Limb (tissue), 2 donors: ENCODE data around the gene LRRC39.
"Not testable (repeated sequence)": the region's sequence is repeated elsewhere in the genome, so short reads cannot be mapped to it uniquely, and the experiment has no call there.

ENCODE experiments used
- DNase-seq, 2 donors: peaks; one replicate each; pipeline ENCODE4 v3.0.0-alpha.2; 2016; ENCODE audit errors: extremely low spot score in 2 of 2

The LRRC39 gene

GRCh38 chr1:100178091-100178490 lies at the start of gene LRRC39:
Gene LRRC39 (minus strand): TSS chr1:100178256. CDS start chr1:100168516, 9,740 bp downstream.
- DNase-seq = no peak

- no peak for DNase-seq
These were observed 44.4 kb upstream of the LRRC39 start for GRCh38 chr1:100222428-100222827.

DNA sequence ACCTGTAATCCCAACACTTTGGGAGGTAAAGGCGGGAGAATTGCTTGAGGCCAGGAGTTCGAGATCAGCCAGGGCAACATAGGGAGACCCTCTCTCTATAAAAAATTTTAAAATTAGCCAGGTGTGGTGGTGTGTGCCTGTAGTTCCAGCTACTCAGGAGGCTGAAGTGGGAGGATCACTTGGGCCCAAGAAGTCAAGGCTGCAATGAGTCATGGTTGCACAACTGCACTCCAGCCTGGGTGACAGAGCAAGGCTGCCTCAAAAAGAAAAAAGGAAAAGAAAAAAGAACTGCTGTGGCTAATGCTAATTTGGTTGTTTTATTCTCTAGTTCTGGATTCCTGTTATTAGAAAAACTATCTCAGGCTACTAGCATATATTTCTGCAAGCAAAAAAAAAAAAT lies 41.8 kb upstream of the LRRC39 start:
- no peak for DNase-seq

DNA sequence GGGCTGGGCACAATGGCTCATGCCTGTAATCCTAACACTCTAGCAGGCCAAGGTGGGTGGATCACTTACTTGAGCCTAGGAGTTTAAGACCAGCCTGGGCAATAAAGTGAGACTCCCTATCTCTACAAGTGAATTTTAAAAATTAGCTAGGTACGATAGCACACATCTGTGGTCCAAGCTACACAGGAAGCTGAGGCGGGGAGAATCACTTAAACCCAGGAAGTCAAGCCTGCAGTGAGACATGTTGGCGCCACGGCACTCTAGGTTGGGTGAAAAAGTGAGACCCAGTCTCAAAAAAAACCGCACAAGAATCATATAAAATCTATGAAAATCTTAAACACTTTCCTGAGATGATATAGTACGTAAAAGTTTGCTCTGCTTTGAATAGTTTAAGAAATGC lies 41.4 kb upstream of the LRRC39 start:
- no peak for DNase-seq

DNA sequence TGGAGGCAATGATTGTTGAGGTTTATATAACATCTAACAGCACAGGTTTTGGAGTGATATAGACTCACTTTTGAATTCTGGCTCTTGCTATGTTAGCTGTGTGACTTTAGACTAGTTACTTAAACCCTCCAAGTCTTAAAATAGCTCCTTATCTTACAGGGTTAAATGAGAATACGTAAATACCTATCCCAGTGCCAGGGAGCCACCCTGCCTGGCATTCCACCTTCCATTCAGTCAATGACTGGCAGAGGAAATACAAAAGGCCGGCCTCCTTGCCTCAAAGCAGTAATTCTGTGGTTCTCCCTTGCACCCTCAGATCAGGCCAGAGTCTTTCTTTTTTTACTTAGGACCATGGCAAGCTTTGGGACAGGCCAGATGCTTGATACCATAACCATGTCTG lies 39.8 kb upstream of the LRRC39 start:
- DNase-seq = no peak

- DNase-seq = no peak
These were observed 37.0 kb upstream of the LRRC39 start for GRCh38 chr1:100215101-100215500.

DNA sequence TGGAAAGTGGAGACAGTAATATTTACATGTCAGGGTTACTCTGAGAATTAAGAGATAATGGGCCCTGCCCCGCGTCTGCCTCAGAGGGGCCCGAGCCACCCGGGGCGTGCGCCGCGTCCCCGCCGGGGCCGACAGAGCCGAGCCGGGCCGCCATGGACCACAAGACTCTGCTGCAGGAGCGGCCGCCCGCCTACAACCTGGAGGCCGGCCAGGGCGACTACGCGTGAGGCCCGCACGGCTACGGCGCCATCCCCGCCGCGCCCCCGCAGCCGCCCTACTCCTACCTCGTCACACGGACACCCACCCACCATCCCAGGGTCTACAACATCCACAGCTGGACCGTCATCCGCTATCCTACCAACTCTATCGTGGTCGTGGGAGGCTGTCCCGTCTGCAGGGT lies 35.1 kb upstream of the LRRC39 start:
- DNase-seq = no peak

- no peak for DNase-seq
These were observed 28.2 kb upstream of the LRRC39 start for GRCh38 chr1:100206301-100206700.

GRCh38 chr1:100205593-100205992 lies 27.5 kb upstream of the LRRC39 start:
- not testable (repeated sequence) for DNase-seq

- DNase-seq = not testable (repeated sequence)
These were observed 27.0 kb upstream of the LRRC39 start for GRCh38 chr1:100205103-100205502.

DNA sequence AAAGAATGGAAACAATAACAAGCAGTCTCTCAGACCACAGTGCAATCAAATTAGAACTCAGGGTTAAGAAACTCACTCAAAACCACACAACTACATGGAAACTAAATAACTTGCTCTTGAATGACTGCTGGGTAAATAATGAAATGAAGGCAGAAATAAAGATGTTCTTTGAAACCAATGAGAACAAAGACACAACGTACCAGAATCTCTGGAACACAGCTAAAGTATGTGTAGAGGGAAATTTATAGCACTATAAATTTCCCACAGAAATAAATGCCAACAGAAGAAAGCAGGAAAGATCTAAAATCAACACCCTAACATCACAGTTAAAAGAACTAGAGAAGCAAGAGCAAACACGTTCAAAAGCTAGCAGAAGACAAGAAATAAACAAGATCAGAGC lies 24.6 kb upstream of the LRRC39 start:
- DNase-seq = not testable (repeated sequence)

GRCh38 chr1:100200060-100200459 lies 22.0 kb upstream of the LRRC39 start:
- not testable (repeated sequence) for DNase-seq

DNA sequence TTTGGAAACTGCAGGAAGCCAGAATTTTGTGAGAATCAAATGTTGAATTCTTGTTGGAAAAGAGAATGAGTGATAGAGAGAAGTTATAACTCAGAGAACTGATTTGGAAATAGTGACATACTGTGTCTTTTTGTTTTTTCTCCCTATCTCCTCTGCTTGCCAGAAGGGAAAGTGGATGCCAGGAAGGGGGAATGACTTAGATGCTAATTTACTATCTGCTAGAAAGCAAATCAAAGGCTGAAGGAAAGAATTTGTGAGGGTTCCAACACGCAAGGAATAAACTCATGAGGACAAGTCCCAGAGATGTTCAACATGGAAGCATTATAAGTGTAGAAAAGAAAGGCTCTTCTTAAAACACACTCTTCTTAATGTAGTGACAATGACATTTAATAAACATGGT lies 20.5 kb upstream of the LRRC39 start:
- no peak for DNase-seq

GRCh38 chr1:100188617-100189016 lies 10.6 kb upstream of the LRRC39 start:
- peak; percentile 31 to 61 for DNase-seq

GRCh38 chr1:100187912-100188311 lies 9.9 kb upstream of the LRRC39 start:
- no peak for DNase-seq

GRCh38 chr1:100184536-100184935 lies 6.5 kb upstream of the LRRC39 start:
- DNase-seq = no peak

GRCh38 chr1:100183370-100183769 lies 5.3 kb upstream of the LRRC39 start:
- no peak for DNase-seq

DNA sequence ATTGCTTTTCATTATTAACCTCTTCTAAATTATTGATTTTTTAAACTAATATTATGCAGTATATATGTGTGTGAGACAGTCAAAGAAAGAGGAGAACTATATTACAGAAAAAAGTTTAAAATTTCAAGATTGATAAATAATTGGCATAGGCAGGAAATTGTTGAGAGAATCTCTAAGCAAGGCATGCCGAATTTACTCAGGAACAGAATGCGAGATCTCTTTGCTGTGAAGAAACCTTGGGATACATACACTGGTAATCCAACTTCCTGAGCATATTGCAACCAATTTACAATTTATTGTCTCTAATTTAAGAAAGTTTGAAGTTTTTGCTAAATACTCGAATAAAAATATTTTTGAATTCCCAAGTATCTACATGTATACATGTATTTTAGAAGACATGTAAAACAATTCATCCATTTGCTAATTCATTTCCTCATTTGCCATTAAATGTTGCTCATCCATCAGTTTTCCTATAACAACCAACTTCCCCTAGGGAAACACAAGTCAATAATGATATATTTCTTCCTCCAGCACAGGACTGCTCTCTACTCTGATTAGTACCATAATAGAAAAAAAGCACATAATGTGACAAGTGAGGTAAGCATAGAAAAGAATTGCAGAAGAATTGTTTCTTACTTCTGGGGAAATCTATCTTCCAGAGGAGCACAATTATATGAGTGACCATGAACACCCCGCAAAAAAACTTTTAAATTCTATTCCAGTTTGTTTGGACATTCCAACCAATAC lies 588 bp downstream of the LRRC39 start:
- DNase-seq = no peak

- DNase-seq = no peak
These were observed 10.0 kb downstream of the LRRC39 start for GRCh38 chr1:100168051-100168450.

DNA sequence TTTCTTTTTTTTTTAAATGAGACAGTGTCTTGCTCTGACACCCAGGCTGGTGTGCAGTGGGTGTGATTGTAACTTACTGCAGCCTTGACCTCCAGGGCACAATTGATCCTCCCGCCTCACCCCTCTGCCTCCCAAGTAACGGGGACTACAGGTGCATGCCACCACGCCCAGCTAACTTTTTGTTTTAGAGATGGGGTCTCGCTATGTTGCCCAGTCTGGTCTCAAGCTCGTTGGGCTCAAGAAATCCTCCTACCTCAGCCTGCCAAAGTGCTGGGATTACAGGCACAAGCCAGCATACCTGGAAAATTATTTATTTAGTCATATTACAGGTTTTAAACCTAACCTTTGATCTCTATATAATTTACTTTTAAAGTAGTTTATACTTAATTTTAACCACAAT lies 13.4 kb downstream of the LRRC39 start:
- no peak for DNase-seq

DNA sequence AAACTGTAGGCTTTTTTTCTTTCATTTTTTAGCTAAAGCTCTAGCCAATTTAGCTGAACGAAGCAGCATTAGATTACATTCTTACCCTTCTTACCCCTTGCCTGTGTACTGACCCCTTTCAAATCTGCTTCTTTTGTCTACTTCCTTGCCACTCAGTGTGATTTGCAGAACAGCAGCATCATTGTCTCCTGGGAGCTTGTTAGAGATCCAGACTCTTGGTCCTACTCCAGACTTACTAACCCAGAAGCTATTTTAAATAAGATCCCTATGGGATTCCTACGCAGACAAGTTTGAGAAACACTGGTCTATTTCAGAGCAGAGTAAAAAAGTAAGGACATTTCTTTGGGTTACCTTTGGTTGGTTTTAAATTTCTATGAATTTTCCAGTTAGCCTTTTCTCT lies 13.8 kb downstream of the LRRC39 start:
- peak in 1 of 2 donors; percentile 15 for DNase-seq

DNA sequence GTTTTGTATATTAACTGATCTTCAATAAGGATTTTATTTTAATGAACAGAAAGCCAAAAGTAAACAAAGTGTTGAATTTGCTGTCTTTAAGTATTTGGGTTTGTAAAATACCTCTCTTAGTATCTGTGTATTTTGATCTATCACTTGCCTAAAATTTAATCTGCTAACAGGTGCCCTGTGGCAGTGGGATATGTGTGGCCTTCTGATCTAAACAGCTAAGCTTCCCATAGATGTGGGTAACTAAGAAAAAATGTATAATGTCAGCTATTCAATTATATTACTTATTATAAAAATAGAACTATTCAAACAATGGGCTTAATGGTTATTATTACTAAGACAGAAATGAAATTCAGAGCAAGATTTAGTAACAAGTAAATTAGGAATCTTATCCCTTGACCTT lies 15.2 kb downstream of the LRRC39 start:
- DNase-seq = no peak

DNA sequence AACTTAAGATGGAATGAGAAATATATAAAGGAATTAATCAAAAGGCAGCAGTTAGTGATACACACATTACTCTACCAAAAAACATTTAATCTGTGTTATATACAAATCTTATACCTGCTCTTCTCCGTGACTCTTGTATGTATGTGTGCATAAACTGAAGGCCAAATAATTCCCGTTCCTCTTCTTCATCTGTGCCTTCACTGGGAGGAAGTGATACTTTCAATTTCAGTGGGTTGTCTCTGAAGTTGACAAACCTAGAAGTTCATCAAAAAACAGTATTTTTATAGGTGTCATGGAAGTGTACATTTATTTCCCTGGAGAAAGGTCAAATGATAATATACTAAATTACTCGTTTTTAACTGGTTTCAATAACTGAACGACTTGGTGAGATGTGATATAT lies 25.8 kb downstream of the LRRC39 start:
- no peak for DNase-seq

DNA sequence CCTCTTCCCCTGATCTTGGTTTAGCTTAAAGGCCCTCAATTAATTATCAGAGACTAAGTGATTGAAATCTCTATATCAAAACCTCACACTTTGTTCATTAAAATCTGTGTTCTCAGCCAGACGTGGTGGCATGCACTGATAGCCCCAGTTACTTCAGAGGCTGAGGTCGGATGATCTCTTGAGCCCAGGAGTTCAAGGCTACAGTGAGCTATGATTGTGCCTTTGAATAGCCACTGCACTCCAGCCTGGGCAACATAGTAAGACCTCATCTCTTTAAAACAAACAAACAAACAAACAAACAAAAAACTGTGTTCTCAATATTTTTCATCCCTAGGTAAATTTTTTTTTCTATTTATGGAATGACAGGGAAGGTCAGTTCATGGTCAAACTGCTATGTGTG lies 26.4 kb downstream of the LRRC39 start:
- DNase-seq = no peak
